HUES6 (cell line): Measurements from ENCODE around the gene FHOD3.

Experiments used
- H3K27ac ChIP-seq: 2 replicates; pipeline ENCODE4 v1.7.0; 2013; ENCODE audit warnings: low read depth, mild to moderate bottlenecking, low read length, inconsistent platforms
- H3K27me3 ChIP-seq: 2 replicates; pipeline ENCODE4 v1.6.1; 2013; ENCODE audit warnings: low read length; ENCODE audit not compliant: control insufficient read depth, insufficient read depth
- H3K36me3 ChIP-seq: 2 replicates; pipeline ENCODE4 v1.6.1; 2013; ENCODE audit warnings: low read length; ENCODE audit not compliant: control insufficient read depth, insufficient read depth
- H3K4me1 ChIP-seq: 2 replicates; pipeline ENCODE4 v1.6.1; 2013; ENCODE audit warnings: low read length; ENCODE audit not compliant: control insufficient read depth, insufficient read depth
- H3K4me3 ChIP-seq: 2 replicates; pipeline ENCODE4 v1.5.1; 2013; ENCODE audit warnings: low read depth, low read length
- H3K9ac ChIP-seq: one replicate; pipeline ENCODE4 v1.6.1; 2013; ENCODE audit warnings: mild to moderate bottlenecking, low read length
- H3K9me3 ChIP-seq: 2 replicates; pipeline ENCODE4 v1.6.1; 2013; ENCODE audit warnings: low read depth, low read length; ENCODE audit not compliant: control insufficient read depth, insufficient read depth

The FHOD3 gene

GRCh38 chr18:36481935-36482334 lies 184.4 kb downstream of the FHOD3 start:
- Histone ChIP-seq H3K27me3 (no peaks in the 10 kb centered on the region), H3K36me3 (no peaks in the 10 kb centered on the region), H3K4me3 (no peak overlapping the region), H3K4me1 (peaks cover 31% of the 10 kb centered on the region), H3K27ac (peak overlapping the region; percentile 52; the same call in 1 of the 2 replicates), H3K9ac (no peak overlapping the region), H3K9me3 (no peaks in the 10 kb centered on the region)

- no peak overlapping the region for H3K4me3 ChIP-seq
- H3K9ac ChIP-seq: no peak overlapping the region
- H3K27me3 ChIP-seq: no peaks in the 10 kb centered on the region
- no peak overlapping the region for H3K27ac ChIP-seq
- no peaks in the 10 kb centered on the region for H3K9me3 ChIP-seq
- no peaks in the 10 kb centered on the region for H3K36me3 ChIP-seq
- H3K4me1 ChIP-seq: peaks cover 31% of the 10 kb centered on the region
Measured at GRCh38 chr18:36484591-36484990, 187.1 kb downstream of the FHOD3 start.

- Histone ChIP-seq H3K4me1 (peaks cover 21% of the 10 kb centered on the region), H3K27me3 (no peaks in the 10 kb centered on the region), H3K36me3 (no peaks in the 10 kb centered on the region), H3K9me3 (no peaks in the 10 kb centered on the region), H3K27ac (no peak overlapping the region), H3K4me3 (no peak overlapping the region), H3K9ac (no peak overlapping the region)
Measured at GRCh38 chr18:36485772-36486171, 188.3 kb downstream of the FHOD3 start.

- Histone ChIP-seq H3K36me3 (no peaks in the 10 kb centered on the region), H3K9ac (no peak overlapping the region), H3K4me1 (peaks cover 5% of the 10 kb centered on the region), H3K27ac (no peak overlapping the region), H3K27me3 (no peaks in the 10 kb centered on the region), H3K9me3 (no peaks in the 10 kb centered on the region), H3K4me3 (no peak overlapping the region)
Measured at GRCh38 chr18:36488131-36488530, 190.6 kb downstream of the FHOD3 start.

- no peak overlapping the region for H3K4me3 ChIP-seq
- H3K9me3 ChIP-seq: no peaks in the 10 kb centered on the region
- no peak overlapping the region for H3K27ac ChIP-seq
- H3K9ac ChIP-seq: no peak overlapping the region
- no peaks in the 10 kb centered on the region for H3K27me3 ChIP-seq
- H3K36me3 ChIP-seq: no peaks in the 10 kb centered on the region
- H3K4me1 ChIP-seq: peaks cover 14% of the 10 kb centered on the region
Measured at GRCh38 chr18:36490897-36491296, 193.4 kb downstream of the FHOD3 start.

GRCh38 chr18:36492604-36493329 lies 195.3 kb downstream of the FHOD3 start:
- no peaks in the 10 kb centered on the region for H3K27me3 ChIP-seq
- no peaks in the 10 kb centered on the region for H3K36me3 ChIP-seq
- H3K27ac ChIP-seq: no peak overlapping the region
- no peaks in the 10 kb centered on the region for H3K9me3 ChIP-seq
- peaks cover 14% of the 10 kb centered on the region for H3K4me1 ChIP-seq
- H3K9ac ChIP-seq: no peak overlapping the region
- no peak overlapping the region for H3K4me3 ChIP-seq

GRCh38 chr18:36493349-36494159 lies 196.0 kb downstream of the FHOD3 start:
- H3K36me3 ChIP-seq: no peaks in the 10 kb centered on the region
- H3K9me3 ChIP-seq: no peaks in the 10 kb centered on the region
- H3K27me3 ChIP-seq: no peaks in the 10 kb centered on the region
- H3K4me3 ChIP-seq: no peak overlapping the region
- H3K4me1 ChIP-seq: peaks cover 14% of the 10 kb centered on the region
- no peak overlapping the region for H3K9ac ChIP-seq
- H3K27ac ChIP-seq: no peak overlapping the region

GRCh38 chr18:36494160-36494437 lies 196.6 kb downstream of the FHOD3 start:
- no peak overlapping the region for H3K27ac ChIP-seq
- peaks cover 14% of the 10 kb centered on the region for H3K4me1 ChIP-seq
- no peak overlapping the region for H3K9ac ChIP-seq
- H3K36me3 ChIP-seq: no peaks in the 10 kb centered on the region
- no peaks in the 10 kb centered on the region for H3K27me3 ChIP-seq
- no peaks in the 10 kb centered on the region for H3K9me3 ChIP-seq
- no peak overlapping the region for H3K4me3 ChIP-seq

GRCh38 chr18:36496022-36496421 lies 198.5 kb downstream of the FHOD3 start:
- Histone ChIP-seq H3K9ac (no peak overlapping the region), H3K27me3 (no peaks in the 10 kb centered on the region), H3K36me3 (no peaks in the 10 kb centered on the region), H3K4me3 (no peak overlapping the region), H3K27ac (no peak overlapping the region), H3K4me1 (peaks cover 14% of the 10 kb centered on the region), H3K9me3 (no peaks in the 10 kb centered on the region)

GRCh38 chr18:36499938-36500337 lies 202.4 kb downstream of the FHOD3 start:
- Histone ChIP-seq H3K27ac (no peak overlapping the region), H3K9ac (no peak overlapping the region), H3K27me3 (no peaks in the 10 kb centered on the region), H3K4me3 (no peak overlapping the region), H3K9me3 (no peaks in the 10 kb centered on the region), H3K4me1 (no peaks in the 10 kb centered on the region; the same call in 1 of the 2 replicates), H3K36me3 (no peaks in the 10 kb centered on the region)

GRCh38 chr18:36501100-36501499 lies 203.6 kb downstream of the FHOD3 start:
- Histone ChIP-seq H3K27ac (no peak overlapping the region), H3K4me1 (no peaks in the 10 kb centered on the region), H3K9ac (no peak overlapping the region), H3K9me3 (no peaks in the 10 kb centered on the region), H3K27me3 (no peaks in the 10 kb centered on the region), H3K4me3 (no peak overlapping the region), H3K36me3 (no peaks in the 10 kb centered on the region)
